HepG2 (cell line): Measurements from ENCODE around the gene RAC3. TPM values are rescaled to one million over a fixed set of nuclear protein-coding genes. Genes with fewer than 3 reads are reported as not detected.
A peak's percentile ranks its signal among the peaks of the same experiment; 100 is the strongest.

Source experiments
- ASH2L ChIP-seq: fragments of 300-600, 200-600 bp; sonication (generic); IDR thresholded peaks from 2 replicates; pipeline ENCODE4 v1.7.0; 2017; ENCODE audit warnings: low read depth, mild to moderate bottlenecking, moderate library complexity, mixed read lengths, low read length; ENCODE audit not compliant: insufficient read length
- BHLHE40 ChIP-seq: IDR thresholded peaks from 2 replicates; pipeline ENCODE4 v1.6.1; 2011; ENCODE audit warnings: low read length, improper control_type of control experiment
- HDAC6 ChIP-seq: fragments of 200-600 bp; sonication (generic); IDR thresholded peaks from 2 replicates; pipeline ENCODE4 v1.7.0; 2017; ENCODE audit warnings: mild to moderate bottlenecking, antibody characterized with exemption, low read length, low read depth
- ISX ChIP-seq: sonication (generic); formaldehyde crosslinking; conservative IDR thresholded peaks from 2 replicates; pipeline ENCODE4 v1.5.0; 2020; ENCODE audit warnings: missing genetic modification reagents
- KDM3A ChIP-seq: IDR thresholded peaks from 2 replicates; pipeline ENCODE4 v1.6.1; 2018; ENCODE audit warnings: low read depth, missing compliant biosample characterization
- MLLT10 ChIP-seq: sonication (generic); formaldehyde crosslinking; IDR thresholded peaks from 2 replicates; pipeline ENCODE4 v1.4.0; 2020; ENCODE audit warnings: missing genetic modification reagents
- PHF20 ChIP-seq: sonication (generic); formaldehyde crosslinking; IDR thresholded peaks from 2 replicates; pipeline ENCODE4 v1.5.0; 2020; ENCODE audit warnings: mild to moderate bottlenecking, missing genetic modification reagents
- RBM39 ChIP-seq: fragments of 200-400 bp; formaldehyde crosslinking; IDR thresholded peaks from one replicate; pipeline ENCODE4 v1.6.1; 2018; ENCODE audit warnings: antibody characterized with exemption, mild to moderate bottlenecking, low read depth, low read length; ENCODE audit not compliant: poor library complexity, severe bottlenecking
- RFX1 ChIP-seq: fragments of 450-650 bp; IDR thresholded peaks from 2 replicates; pipeline ENCODE4 v1.6.1; 2017
- ZFAT ChIP-seq: sonication (generic); formaldehyde crosslinking; conservative IDR thresholded peaks from 2 replicates; pipeline ENCODE4 v1.8.1; 2023; ENCODE audit warnings: missing genetic modification reagents, inconsistent platforms
- ZNF354B ChIP-seq: sonication (generic); formaldehyde crosslinking; IDR thresholded peaks from 2 replicates; pipeline ENCODE4 v1.8.0; 2022; ENCODE audit warnings: mild to moderate bottlenecking, missing genetic modification reagents
- ZNF468 ChIP-seq: sonication (generic); formaldehyde crosslinking; IDR thresholded peaks from 2 replicates; pipeline ENCODE4 v1.8.0; 2022; ENCODE audit warnings: mild to moderate bottlenecking, moderate library complexity, missing genetic modification reagents
- polyA plus RNA-seq, 8 experiments: library from polyadenylated mRNA; depleted of rRNA in 3 of 8; stranded (reverse) in 7 of 8; unstranded in 1 of 8; fragments of >200 nt; fragmentation: Illumina TruSeq in 4 of 8; extraction: Trizol in 4 of 8; gene quantifications; 2 replicates each; pipeline versions ENCODE4 v1.2.1 to v1.2.3, GENCODE V29; 2011 to 2016; ENCODE audit warnings: low read depth in 4 of 8, missing spikeins in 1 of 8, mixed read lengths in 1 of 8; ENCODE audit not compliant: insufficient read depth in 1 of 8
- total RNA-seq, 5 experiments: library from RNA; depleted of rRNA; stranded (reverse); fragments of >200 nt; fragmentation: Illumina TruSeq; extraction: Trizol; gene quantifications; 2 replicates each; pipeline ENCODE4 v1.2.3, GENCODE V29; 2016; ENCODE audit warnings: low read depth in 1 of 5
- TF ChIP-seq, protein P1 (sequence below): sonication (generic); formaldehyde crosslinking; IDR thresholded peaks from 2 replicates; pipeline ENCODE4 v1.5.0; 2020; ENCODE audit warnings: mild to moderate bottlenecking, missing genetic modification reagents, borderline replicate concordance
- TF ChIP-seq, protein P2 (sequence below): sonication (generic); formaldehyde crosslinking; IDR thresholded peaks from 2 replicates; pipeline ENCODE4 v1.8.1; 2023; ENCODE audit warnings: missing genetic modification reagents, inconsistent platforms, borderline replicate concordance
- TF ChIP-seq, protein P3 (sequence below): sonication (generic); formaldehyde crosslinking; IDR thresholded peaks from 2 replicates; pipeline ENCODE4 v1.5.0; 2020; ENCODE audit warnings: mild to moderate bottlenecking, missing genetic modification reagents, borderline replicate concordance

RAC3 gene
- total and polyA plus RNA-seq, 2 of the 13 experiments (the other 11 are each of a cell fraction or from before 2014, with no cell fraction given), result 10.5 to 21.3 TPM

DNA sequence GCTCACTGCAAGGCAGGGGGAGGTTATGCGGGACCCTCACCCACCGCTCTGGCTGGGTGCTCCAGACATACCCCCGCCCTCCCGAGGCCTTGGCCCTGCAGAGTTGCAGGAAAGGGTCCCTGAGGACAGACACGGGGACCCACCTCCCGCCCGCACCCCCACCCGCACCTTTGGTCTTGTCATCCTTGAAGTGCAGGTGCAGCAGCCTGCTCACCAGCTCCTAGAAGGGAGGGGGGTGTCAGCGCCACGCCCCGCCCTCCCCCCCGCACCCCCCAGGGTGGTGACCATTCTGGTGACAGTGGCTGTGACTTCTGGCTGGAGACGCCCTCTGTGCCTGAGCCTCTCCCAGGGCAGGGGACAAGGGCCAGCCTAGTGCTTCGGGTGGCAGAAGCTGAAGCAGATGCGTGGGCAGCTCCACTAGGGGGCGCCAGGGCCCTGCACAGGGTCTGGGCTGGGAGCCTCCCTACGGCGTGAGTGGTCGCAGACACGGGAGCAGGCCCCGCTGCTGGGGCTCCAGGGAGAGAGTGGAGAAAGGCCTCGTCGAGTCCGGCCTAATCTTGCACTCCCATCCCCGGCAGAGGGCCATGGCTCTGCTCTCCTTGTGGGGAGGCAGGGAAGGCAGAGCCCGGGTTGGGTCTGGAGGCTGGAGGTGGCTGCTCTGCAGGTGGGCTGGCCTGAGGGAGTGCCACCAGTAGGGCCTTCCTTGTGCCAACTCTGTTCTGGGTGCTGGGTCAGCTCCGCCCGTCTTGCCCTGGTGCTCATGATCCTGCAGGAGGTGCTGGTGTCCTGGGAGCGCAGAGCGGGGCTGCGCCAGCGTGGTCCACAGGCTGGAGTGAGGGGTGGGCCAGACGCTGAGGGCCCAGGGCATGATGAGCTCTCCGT, 11.5 kb upstream of the RAC3 start (continued):
- TF ChIP-seq, protein P1, sequence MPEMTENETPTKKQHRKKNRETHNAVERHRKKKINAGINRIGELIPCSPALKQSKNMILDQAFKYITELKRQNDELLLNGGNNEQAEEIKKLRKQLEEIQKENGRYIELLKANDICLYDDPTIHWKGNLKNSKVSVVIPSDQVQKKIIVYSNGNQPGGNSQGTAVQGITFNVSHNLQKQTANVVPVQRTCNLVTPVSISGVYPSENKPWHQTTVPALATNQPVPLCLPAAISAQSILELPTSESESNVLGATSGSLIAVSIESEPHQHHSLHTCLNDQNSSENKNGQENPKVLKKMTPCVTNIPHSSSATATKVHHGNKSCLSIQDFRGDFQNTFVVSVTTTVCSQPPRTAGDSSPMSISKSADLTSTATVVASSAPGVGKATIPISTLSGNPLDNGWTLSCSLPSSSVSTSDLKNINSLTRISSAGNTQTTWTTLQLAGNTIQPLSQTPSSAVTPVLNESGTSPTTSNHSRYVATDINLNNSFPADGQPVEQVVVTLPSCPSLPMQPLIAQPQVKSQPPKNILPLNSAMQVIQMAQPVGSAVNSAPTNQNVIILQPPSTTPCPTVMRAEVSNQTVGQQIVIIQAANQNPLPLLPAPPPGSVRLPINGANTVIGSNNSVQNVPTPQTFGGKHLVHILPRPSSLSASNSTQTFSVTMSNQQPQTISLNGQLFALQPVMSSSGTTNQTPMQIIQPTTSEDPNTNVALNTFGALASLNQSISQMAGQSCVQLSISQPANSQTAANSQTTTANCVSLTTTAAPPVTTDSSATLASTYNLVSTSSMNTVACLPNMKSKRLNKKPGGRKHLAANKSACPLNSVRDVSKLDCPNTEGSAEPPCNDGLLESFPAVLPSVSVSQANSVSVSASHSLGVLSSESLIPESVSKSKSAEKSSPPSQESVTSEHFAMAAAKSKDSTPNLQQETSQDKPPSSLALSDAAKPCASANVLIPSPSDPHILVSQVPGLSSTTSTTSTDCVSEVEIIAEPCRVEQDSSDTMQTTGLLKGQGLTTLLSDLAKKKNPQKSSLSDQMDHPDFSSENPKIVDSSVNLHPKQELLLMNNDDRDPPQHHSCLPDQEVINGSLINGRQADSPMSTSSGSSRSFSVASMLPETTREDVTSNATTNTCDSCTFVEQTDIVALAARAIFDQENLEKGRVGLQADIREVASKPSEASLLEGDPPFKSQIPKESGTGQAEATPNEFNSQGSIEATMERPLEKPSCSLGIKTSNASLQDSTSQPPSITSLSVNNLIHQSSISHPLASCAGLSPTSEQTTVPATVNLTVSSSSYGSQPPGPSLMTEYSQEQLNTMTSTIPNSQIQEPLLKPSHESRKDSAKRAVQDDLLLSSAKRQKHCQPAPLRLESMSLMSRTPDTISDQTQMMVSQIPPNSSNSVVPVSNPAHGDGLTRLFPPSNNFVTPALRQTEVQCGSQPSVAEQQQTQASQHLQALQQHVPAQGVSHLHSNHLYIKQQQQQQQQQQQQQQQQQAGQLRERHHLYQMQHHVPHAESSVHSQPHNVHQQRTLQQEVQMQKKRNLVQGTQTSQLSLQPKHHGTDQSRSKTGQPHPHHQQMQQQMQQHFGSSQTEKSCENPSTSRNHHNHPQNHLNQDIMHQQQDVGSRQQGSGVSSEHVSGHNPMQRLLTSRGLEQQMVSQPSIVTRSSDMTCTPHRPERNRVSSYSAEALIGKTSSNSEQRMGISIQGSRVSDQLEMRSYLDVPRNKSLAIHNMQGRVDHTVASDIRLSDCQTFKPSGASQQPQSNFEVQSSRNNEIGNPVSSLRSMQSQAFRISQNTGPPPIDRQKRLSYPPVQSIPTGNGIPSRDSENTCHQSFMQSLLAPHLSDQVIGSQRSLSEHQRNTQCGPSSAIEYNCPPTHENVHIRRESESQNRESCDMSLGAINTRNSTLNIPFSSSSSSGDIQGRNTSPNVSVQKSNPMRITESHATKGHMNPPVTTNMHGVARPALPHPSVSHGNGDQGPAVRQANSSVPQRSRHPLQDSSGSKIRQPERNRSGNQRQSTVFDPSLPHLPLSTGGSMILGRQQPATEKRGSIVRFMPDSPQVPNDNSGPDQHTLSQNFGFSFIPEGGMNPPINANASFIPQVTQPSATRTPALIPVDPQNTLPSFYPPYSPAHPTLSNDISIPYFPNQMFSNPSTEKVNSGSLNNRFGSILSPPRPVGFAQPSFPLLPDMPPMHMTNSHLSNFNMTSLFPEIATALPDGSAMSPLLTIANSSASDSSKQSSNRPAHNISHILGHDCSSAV (CRISPR knock-in tag), result no peak
- TF ChIP-seq ISX (no peak), RFX1 (no peak), ZNF468 (CRISPR knock-in tag) (peak; percentile 75; the same call in 1 of the 2 replicates), KDM3A (CRISPR knock-in tag) (no peak), BHLHE40 (0 out of 2 replicates have a peak, but pooled peaks have one; percentile 10), ASH2L (peak; percentile 22), ZFAT (CRISPR knock-in tag) (no peak), ZNF354B (no peak), RBM39 (peak; percentile 98), PHF20 (CRISPR knock-in tag) (no peak), HDAC6 (no peak), MLLT10 (CRISPR knock-in tag) (no peak)
- TF ChIP-seq, protein P2, sequence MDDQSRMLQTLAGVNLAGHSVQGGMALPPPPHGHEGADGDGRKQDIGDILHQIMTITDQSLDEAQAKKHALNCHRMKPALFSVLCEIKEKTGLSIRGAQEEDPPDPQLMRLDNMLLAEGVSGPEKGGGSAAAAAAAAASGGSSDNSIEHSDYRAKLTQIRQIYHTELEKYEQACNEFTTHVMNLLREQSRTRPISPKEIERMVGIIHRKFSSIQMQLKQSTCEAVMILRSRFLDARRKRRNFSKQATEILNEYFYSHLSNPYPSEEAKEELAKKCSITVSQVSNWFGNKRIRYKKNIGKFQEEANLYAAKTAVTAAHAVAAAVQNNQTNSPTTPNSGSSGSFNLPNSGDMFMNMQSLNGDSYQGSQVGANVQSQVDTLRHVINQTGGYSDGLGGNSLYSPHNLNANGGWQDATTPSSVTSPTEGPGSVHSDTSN (CRISPR knock-in tag), result no peak
- TF ChIP-seq, protein P3, sequence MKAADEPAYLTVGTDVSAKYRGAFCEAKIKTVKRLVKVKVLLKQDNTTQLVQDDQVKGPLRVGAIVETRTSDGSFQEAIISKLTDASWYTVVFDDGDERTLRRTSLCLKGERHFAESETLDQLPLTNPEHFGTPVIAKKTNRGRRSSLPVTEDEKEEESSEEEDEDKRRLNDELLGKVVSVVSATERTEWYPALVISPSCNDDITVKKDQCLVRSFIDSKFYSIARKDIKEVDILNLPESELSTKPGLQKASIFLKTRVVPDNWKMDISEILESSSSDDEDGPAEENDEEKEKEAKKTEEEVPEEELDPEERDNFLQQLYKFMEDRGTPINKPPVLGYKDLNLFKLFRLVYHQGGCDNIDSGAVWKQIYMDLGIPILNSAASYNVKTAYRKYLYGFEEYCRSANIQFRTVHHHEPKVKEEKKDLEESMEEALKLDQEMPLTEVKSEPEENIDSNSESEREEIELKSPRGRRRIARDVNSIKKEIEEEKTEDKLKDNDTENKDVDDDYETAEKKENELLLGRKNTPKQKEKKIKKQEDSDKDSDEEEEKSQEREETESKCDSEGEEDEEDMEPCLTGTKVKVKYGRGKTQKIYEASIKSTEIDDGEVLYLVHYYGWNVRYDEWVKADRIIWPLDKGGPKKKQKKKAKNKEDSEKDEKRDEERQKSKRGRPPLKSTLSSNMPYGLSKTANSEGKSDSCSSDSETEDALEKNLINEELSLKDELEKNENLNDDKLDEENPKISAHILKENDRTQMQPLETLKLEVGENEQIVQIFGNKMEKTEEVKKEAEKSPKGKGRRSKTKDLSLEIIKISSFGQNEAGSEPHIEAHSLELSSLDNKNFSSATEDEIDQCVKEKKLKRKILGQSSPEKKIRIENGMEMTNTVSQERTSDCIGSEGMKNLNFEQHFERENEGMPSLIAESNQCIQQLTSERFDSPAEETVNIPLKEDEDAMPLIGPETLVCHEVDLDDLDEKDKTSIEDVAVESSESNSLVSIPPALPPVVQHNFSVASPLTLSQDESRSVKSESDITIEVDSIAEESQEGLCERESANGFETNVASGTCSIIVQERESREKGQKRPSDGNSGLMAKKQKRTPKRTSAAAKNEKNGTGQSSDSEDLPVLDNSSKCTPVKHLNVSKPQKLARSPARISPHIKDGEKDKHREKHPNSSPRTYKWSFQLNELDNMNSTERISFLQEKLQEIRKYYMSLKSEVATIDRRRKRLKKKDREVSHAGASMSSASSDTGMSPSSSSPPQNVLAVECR (CRISPR knock-in tag), result peak; percentile 67
